HCT116 (cell line): Measurements from ENCODE around the gene RAB2B. TPM values are rescaled to one million over a fixed set of nuclear protein-coding genes. Genes with fewer than 3 reads are reported as not detected.
"Not testable (repeated sequence)": the region's sequence is repeated elsewhere in the genome, so short reads cannot be mapped to it uniquely, and the experiment has no call there.

Experiments
- ATAC-seq: fragments of 200-7000 bp; cut with Tn5 transposase; 2 replicates; pipeline ENCODE4 v1.9.1; 2020; ENCODE audit warnings: mild to moderate bottlenecking, moderate library complexity
- BruUV-seq: library from RNA; stranded (reverse); fragments of 400-500 nt; replicated peaks from 2 replicates; lab custom pipeline; 2021; lab: Mats Ljungman, UMichigan
- CTCF ChIA-PET: fragments of 300-600 bp; sonication (Branson Sonifier 250); formaldehyde crosslinking; loops from one replicate; lab custom pipeline; 2021; ENCODE audit warnings: antibody characterized with exemption; lab: Charles Lee
- POLR2A ChIA-PET: fragments of 300-600, 350-600 bp; sonication (Branson Sonifier 250); formaldehyde crosslinking; loops from one replicate; lab custom pipeline; 2021; ENCODE audit warnings: antibody characterized with exemption; lab: Charles Lee
- RAD21 ChIA-PET, 2 experiments: fragments of 300-600 bp; sonication (Branson Sonifier 250); formaldehyde crosslinking; loops; one replicate each; lab custom pipeline; 2023; ENCODE audit warnings: low total read pairs in 2 of 2; ENCODE audit not compliant: uncharacterized antibody in 2 of 2, unreplicated experiment in 2 of 2, low non-redundant PET in 1 of 2; lab: Charles Lee
- DNase-seq: peaks from one replicate; pipeline ENCODE4 v3.0.0-alpha.2; 2010; ENCODE audit warnings: low read depth, low spot score
- H2AFZ ChIP-seq: fragments of 200-600 bp; shearing (Covaris generic), sonication (generic); 2 replicates; pipeline ENCODE4 v1.6.1; 2017; ENCODE audit warnings: low read depth, mixed run types, mixed read lengths, antibody characterized with exemption, low read length; ENCODE audit not compliant: poor library complexity, severe bottlenecking
- H3K27ac ChIP-seq: 2 replicates; pipeline ENCODE4 v1.5.1; 2012; ENCODE audit warnings: low read depth, low read length
- H3K27me3 ChIP-seq: fragments of 200-600 bp; sonication (generic); 2 replicates; pipeline ENCODE4 v1.6.1; 2016; ENCODE audit warnings: mixed run types, low read length, mixed read lengths; ENCODE audit not compliant: insufficient read depth
- H3K36me3 ChIP-seq, 2 experiments: fragments of 200-500 bp in 1 of 2; fragments of 200-600 bp in 1 of 2; sonication (Bioruptor generic) in 1 of 2; sonication (generic) in 1 of 2; 2 replicates each; pipeline versions ENCODE4 v1.5.1 to v1.6.1; 2014 to 2016; ENCODE audit warnings: low read length in 2 of 2, inconsistent platforms in 1 of 2, mixed read lengths in 1 of 2, mixed run types in 1 of 2; ENCODE audit not compliant: insufficient read depth in 2 of 2, control insufficient read depth in 1 of 2
- H3K4me1 ChIP-seq, 2 experiments: fragments of 200-600 bp in 1 of 2; sonication (generic) in 1 of 2; 2 replicates each; pipeline versions ENCODE4 v1.5.1 to v1.6.1; 2012 to 2017; ENCODE audit warnings: low read length in 2 of 2, inconsistent platforms in 1 of 2, mild to moderate bottlenecking in 1 of 2, mixed read lengths in 1 of 2, mixed run types in 1 of 2, moderate library complexity in 1 of 2; ENCODE audit not compliant: insufficient read depth in 2 of 2, control insufficient read depth in 1 of 2
- H3K4me2 ChIP-seq: fragments of 200-600 bp; sonication (generic); 2 replicates; pipeline ENCODE4 v1.6.1; 2017; ENCODE audit warnings: mixed run types, low read length, mixed read lengths
- H3K4me3 ChIP-seq, 2 experiments: fragments of 200-600 bp in 1 of 2; sonication (generic) in 1 of 2; replicated peaks in 1 of 2; 2 replicates each; pipeline ENCODE4 v1.5.1; 2011 to 2016; ENCODE audit warnings: low read length in 2 of 2, control low read depth in 1 of 2, low read depth in 1 of 2, mild to moderate bottlenecking in 1 of 2, mixed read lengths in 1 of 2, mixed run types in 1 of 2
- H3K79me2 ChIP-seq: fragments of 200-600 bp; sonication (generic); 2 replicates; pipeline ENCODE4 v1.6.1; 2017; ENCODE audit warnings: mild to moderate bottlenecking, mixed run types, low read length, moderate library complexity, mixed read lengths; ENCODE audit not compliant: insufficient read depth
- H3K9ac ChIP-seq: fragments of 200-600 bp; sonication (generic); 2 replicates; pipeline ENCODE4 v1.6.1; 2016; ENCODE audit warnings: low read length, mixed read lengths
- H3K9me2 ChIP-seq: fragments of 200-600 bp; sonication (generic), shearing (Covaris generic); 2 replicates; pipeline ENCODE4 v1.6.1; 2017; ENCODE audit warnings: mixed run types, mild to moderate bottlenecking, moderate library complexity; ENCODE audit not compliant: insufficient read depth
- H3K9me3 ChIP-seq, 2 experiments: fragments of 200-500 bp in 1 of 2; fragments of 200-600 bp in 1 of 2; sonication (Bioruptor generic) in 1 of 2; sonication (generic) in 1 of 2; 2 replicates each; pipeline ENCODE4 v1.6.1; 2014 to 2017; ENCODE audit warnings: low read length in 2 of 2, mixed read lengths in 2 of 2, inconsistent platforms in 1 of 2, low read depth in 1 of 2, mild to moderate bottlenecking in 1 of 2, mixed run types in 1 of 2, moderate library complexity in 1 of 2; ENCODE audit not compliant: control insufficient read depth in 1 of 2, insufficient read depth in 1 of 2
- H4K20me1 ChIP-seq: fragments of 200-600 bp; sonication (generic), shearing (Covaris generic); 2 replicates; pipeline ENCODE4 v1.6.1; 2017; ENCODE audit warnings: mixed run types, mild to moderate bottlenecking, moderate library complexity; ENCODE audit not compliant: insufficient read depth
- ELF1 ChIP-seq: IDR thresholded peaks from 2 replicates; pipeline ENCODE4 v1.6.1; 2012; ENCODE audit warnings: low read depth, borderline replicate concordance
- ZFX ChIP-seq: fragments of 450-650 bp; IDR thresholded peaks from 2 replicates; pipeline ENCODE4 v1.6.1; 2017
- intact Hi-C: fragments of 100-400 bp; cut with micrococcal nuclease; formaldehyde crosslinking; loops from 2 replicates; pipeline ENCODE4 v1.10.0; 2022
- total RNA-seq: library from RNA; stranded (reverse); gene quantifications from one replicate; pipeline ENCODE4 v1.2.1, GENCODE V29; 2021; ENCODE audit not compliant: unreplicated experiment
- TF ChIP-seq, protein P1 (sequence below): IDR thresholded peaks from 2 replicates; pipeline ENCODE4 v1.6.1; 2012

The RAB2B gene
- total RNA-seq, 1 experiment from 2014 or later = 24.3 TPM

- POLR2A ChIA-PET = no interaction called here
- no TSS peak for BruUV-seq
These were observed 26.9 kb downstream of the RAB2B start for GRCh38 chr14:21449899-21450216.

GRCh38 chr14:21442657-21443056 is 34.1 kb downstream of the RAB2B start:
- H3K9ac ChIP-seq, H3K9me2 ChIP-seq, H3K9me3 ChIP-seq, DNase-seq, BruUV-seq, H3K4me3 ChIP-seq, H3K4me2 ChIP-seq, H3K4me1 ChIP-seq, H4K20me1 ChIP-seq, H3K27me3 ChIP-seq, ATAC-seq, H3K27ac ChIP-seq, H3K36me3 ChIP-seq, intact Hi-C loops, RAD21 ChIA-PET, H2AFZ ChIP-seq, CTCF ChIA-PET: not testable (repeated sequence)
- POLR2A ChIA-PET = interaction anchor here (4.4 kb wide), 1 partner anchor 13 kb away, joined by 22 read pairs; the partner anchor contains the start of gene CHD8
- peaks cover 96% of the 10 kb centered on the region for H3K79me2 ChIP-seq

More at GRCh38 chr14:21449899-21450216, 26.9 kb downstream of the RAB2B start:
- H3K4me1 ChIP-seq = peaks cover 6 to 8% of the 10 kb centered on the region in 2 experiments; a peak in 3 of 4 replicates
- no peak overlapping the region for H2AFZ ChIP-seq
- no peaks in the 10 kb centered on the region for H3K9me2 ChIP-seq
- intact Hi-C loops = no loop called here
- DNase-seq = no peak
- no peaks in the 10 kb centered on the region for H3K9me3 ChIP-seq
- H3K36me3 ChIP-seq = no peaks in the 10 kb centered on the region
- no peak overlapping the region for H3K27ac ChIP-seq
- ChIA-PET RAD21 (no interaction called here), CTCF (no interaction called here)
- TF ChIP-seq ELF1 (no peak), ZFX (no peak)
- TF ChIP-seq, protein P1, sequence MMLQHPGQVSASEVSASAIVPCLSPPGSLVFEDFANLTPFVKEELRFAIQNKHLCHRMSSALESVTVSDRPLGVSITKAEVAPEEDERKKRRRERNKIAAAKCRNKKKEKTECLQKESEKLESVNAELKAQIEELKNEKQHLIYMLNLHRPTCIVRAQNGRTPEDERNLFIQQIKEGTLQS = no peak
- H3K9ac ChIP-seq = no peak overlapping the region
- H4K20me1 ChIP-seq = 0 out of 2 replicates have a peak, but pooled peaks cover 4% of the 10 kb centered on the region
- H3K27me3 ChIP-seq = no peaks in the 10 kb centered on the region
- H3K79me2 ChIP-seq = peaks cover 97% of the 10 kb centered on the region
- no peak for ATAC-seq
- no peak overlapping the region for H3K4me3 ChIP-seq
- H3K4me2 ChIP-seq = no peak overlapping the region
